H1 (cell line): ENCODE measurements around the gene RHOB.

Experiments
- CEBPB ChIP-seq: IDR thresholded peaks from 2 replicates; pipeline ENCODE4 v1.6.1; 2012; ENCODE audit warnings: low read depth, low read length
- CHD2 ChIP-seq: IDR thresholded peaks from 2 replicates; pipeline ENCODE4 v1.6.1; 2012; ENCODE audit warnings: low read length, improper control_type of control experiment
- CTCF ChIP-seq, 3 experiments: IDR thresholded peaks; 1 replicate in 2 of 3; 2 replicates in 1 of 3; pipeline versions ENCODE4 v1.5.1 to v1.6.1; 2011; ENCODE audit warnings: low read length in 3 of 3, mild to moderate bottlenecking in 3 of 3, inconsistent platforms in 2 of 3, low read depth in 1 of 3, moderate library complexity in 1 of 3; ENCODE audit not compliant: insufficient read depth in 1 of 3; ENCODE audit errors: control extremely low read depth in 1 of 3
- EZH2 ChIP-seq: fragments of 200-600 bp; sonication (generic); IDR thresholded peaks from 2 replicates; pipeline ENCODE4 v1.7.1; 2012; ENCODE audit warnings: low read depth, mild to moderate bottlenecking, moderate library complexity, low read length, inconsistent platforms; ENCODE audit not compliant: severe bottlenecking
- JUN ChIP-seq: IDR thresholded peaks from 2 replicates; pipeline ENCODE4 v1.6.1; 2011; ENCODE audit warnings: low read depth, mild to moderate bottlenecking, improper control_type of control experiment, low read length
- MAX ChIP-seq: IDR thresholded peaks from 2 replicates; pipeline ENCODE4 v1.6.1; 2012; ENCODE audit warnings: inconsistent platforms
- POLR2A ChIP-seq, 2 experiments: IDR thresholded peaks; 1 replicate in 1 of 2; 2 replicates in 1 of 2; pipeline ENCODE4 v1.6.1; 2011; ENCODE audit warnings: low read depth in 2 of 2, low read length in 2 of 2, mild to moderate bottlenecking in 2 of 2; ENCODE audit errors: control extremely low read depth in 1 of 2
- POLR2AphosphoS5 ChIP-seq: IDR thresholded peaks from 2 replicates; pipeline ENCODE4 v1.6.1; 2011; ENCODE audit warnings: low read depth, low read length
- SAP30 ChIP-seq: fragments of 300-600 bp; sonication (generic); IDR thresholded peaks from 2 replicates; pipeline ENCODE4 v1.7.1; 2012; ENCODE audit warnings: low read length, moderate library complexity, mild to moderate bottlenecking, inconsistent platforms; ENCODE audit not compliant: insufficient read depth, insufficient replicate concordance
- SIX5 ChIP-seq: IDR thresholded peaks from 2 replicates; pipeline ENCODE4 v1.6.1; 2011; ENCODE audit warnings: mild to moderate bottlenecking, low read depth, low read length
- SP1 ChIP-seq: IDR thresholded peaks from 2 replicates; pipeline ENCODE4 v1.6.1; 2011; ENCODE audit warnings: low read depth, low read length
- TAF1 ChIP-seq: IDR thresholded peaks from 2 replicates; pipeline ENCODE4 v1.6.1; 2011; ENCODE audit warnings: mild to moderate bottlenecking, low read depth, low read length
- ZNF274 ChIP-seq: IDR thresholded peaks from 2 replicates; pipeline ENCODE4 v1.7.0; 2012; ENCODE audit warnings: low read length, borderline replicate concordance; ENCODE audit errors: extremely low read depth

GRCh38 chr2:20423847-20424246 lies 23.0 kb upstream of the RHOB start:
- TF ChIP-seq EZH2 (no peak), CTCF (IDR thresholded peaks at IDR 0.05; ENCODE audit: control extremely low read depth in 1 of 3, insufficient read depth in 1 of 3, low read depth in 1 of 3, low read length in 3 of 3) (no peak), JUN (no peak), ZNF274 (no peak), SAP30 (no peak), CHD2 (no peak), TAF1 (no peak), POLR2AphosphoS5 (no peak), MAX (no peak), POLR2A (IDR thresholded peaks at IDR 0.05; ENCODE audit: control extremely low read depth in 1 of 2, low read depth in 2 of 2, low read length in 2 of 2) (no peak), CEBPB (no peak), SP1 (no peak), SIX5 (no peak)
